Sigmoid colon (tissue), 7 donors: ENCODE measurements around the gene COG4. TPM values are rescaled to one million over a fixed set of nuclear protein-coding genes. Genes with fewer than 3 reads are reported as not detected.

ENCODE experiments used
- DNase-seq: peaks from one replicate; pipeline ENCODE4 v3.0.0-alpha.2; 2019
- H3K27ac ChIP-seq, 4 donors: fragments of 200-600 bp; sonication (generic); one replicate each; pipeline ENCODE4 v1.5.1; 2016 to 2019; ENCODE audit warnings: mild to moderate bottlenecking in 1 of 4
- H3K27me3 ChIP-seq, 3 donors: fragments of 200-600 bp; sonication (generic); one replicate each; pipeline ENCODE4 v1.5.1; 2019; ENCODE audit warnings: mild to moderate bottlenecking in 1 of 3
- H3K36me3 ChIP-seq, 4 donors: fragments of 200-600 bp; sonication (generic); one replicate each; pipeline ENCODE4 v1.5.1; 2016 to 2019
- H3K4me1 ChIP-seq, 4 donors: fragments of 200-600 bp; sonication (generic); one replicate each; pipeline ENCODE4 v1.5.1; 2017 to 2019
- H3K4me3 ChIP-seq, 4 donors: fragments of 200-600 bp; sonication (generic); one replicate each; pipeline ENCODE4 v1.5.1; 2017 to 2019; ENCODE audit warnings: mild to moderate bottlenecking in 2 of 4, moderate library complexity in 1 of 4
- H3K9me3 ChIP-seq, 4 donors: fragments of 200-600 bp in 3 of 4; sonication (generic) in 3 of 4; one replicate each; pipeline versions ENCODE4 v1.5.1 to v1.6.1; 2013 to 2019
- EP300 ChIP-seq, 4 donors: sonication (generic); formaldehyde crosslinking; IDR thresholded peaks; one replicate each; pipeline ENCODE4 v1.6.1; 2017; ENCODE audit warnings: antibody characterized with exemption in 4 of 4
- POLR2A ChIP-seq, 2 donors: fragments of 450-650 bp; IDR thresholded peaks; one replicate each; pipeline ENCODE4 v1.6.1; 2016; ENCODE audit warnings: antibody characterized with exemption in 2 of 2, mild to moderate bottlenecking in 2 of 2, moderate library complexity in 2 of 2
- POLR2AphosphoS5 ChIP-seq, 4 donors: sonication (generic); formaldehyde crosslinking; IDR thresholded peaks; one replicate each; pipeline ENCODE4 v1.6.1; 2017; ENCODE audit warnings: antibody characterized with exemption in 4 of 4
- WGBS, 2 donors: extraction: QIAGEN DNeasy Blood & Tissue Kit; methylation state at CpG; one replicate each; pipeline ENCODE4 v1.1.7; 2013; 5-methylcytosine and 5-hydroxymethylcytosine counted together
- intact Hi-C: fragments of 100-400 bp; cut with DNase I; formaldehyde crosslinking; loops from one replicate; pipeline ENCODE4 v1.15.1; 2023
- polyA plus RNA-seq, 3 donors: library from polyadenylated mRNA; stranded (reverse); fragments of 200-250 nt; gene quantifications; one replicate each; pipeline ENCODE4 v1.2.3, GENCODE V29; 2013
- total RNA-seq, 4 donors: library from RNA; depleted of rRNA; stranded (reverse); fragments of >200 nt; gene quantifications; one replicate each; pipeline ENCODE4 v1.1.0, GENCODE V29; 2016
- TF ChIP-seq, protein P1 (sequence below), 4 experiments: fragments of 450-650 bp in 3 of 4; fragments of 200-600 bp in 1 of 4; IDR thresholded peaks; one replicate each; pipeline ENCODE4 v1.5.1; 2016 to 2019; ENCODE audit warnings: antibody characterized with exemption in 4 of 4, mild to moderate bottlenecking in 3 of 4, moderate library complexity in 2 of 4
- donor health status: healthy with polysubstance abuse.
- donor health status: Bipolar disorder and iron deficiency.
- donor health status: healthy.

The COG4 gene
- total and polyA plus RNA-seq, 7 donors, result 25.2 to 51.0 (median 32.7) TPM

DNA sequence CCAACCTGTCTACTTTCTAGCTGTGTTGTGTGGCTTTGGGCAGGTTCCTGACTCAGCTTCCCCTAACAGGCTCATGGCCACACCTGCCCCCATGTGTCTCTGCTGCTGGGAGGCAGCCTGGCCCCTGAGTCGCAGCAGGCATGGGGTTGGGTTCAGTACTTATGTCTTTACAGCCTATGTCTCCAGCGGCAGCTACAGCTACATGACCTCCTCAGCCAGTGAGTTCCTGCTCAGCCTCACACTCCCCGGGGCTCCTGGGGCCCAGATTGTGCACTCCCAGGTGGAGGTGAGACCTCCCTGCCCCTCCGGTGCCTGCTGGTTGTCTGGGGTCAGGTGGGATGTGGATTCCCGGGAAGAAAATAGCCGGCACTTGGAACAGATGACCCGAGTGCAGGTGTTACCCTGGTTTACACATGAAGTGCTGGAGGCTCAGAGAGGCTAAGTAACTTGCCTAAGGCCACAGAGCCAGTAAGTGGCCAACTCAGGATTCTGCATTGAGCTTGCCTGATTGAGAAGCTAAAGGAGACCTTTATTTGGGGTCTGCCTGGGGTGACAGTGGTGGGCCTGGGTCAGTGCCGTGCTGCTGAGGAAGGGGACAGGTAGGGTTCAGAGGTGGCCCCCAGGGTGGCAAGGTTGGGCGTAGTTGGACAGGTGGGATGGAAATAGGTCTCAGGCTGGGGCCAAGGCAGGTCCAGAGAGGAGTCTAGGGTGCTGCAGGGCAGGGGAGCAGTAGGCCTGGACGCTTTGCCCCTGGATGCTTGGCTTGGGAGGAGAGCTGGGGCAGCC is 53.0 kb downstream of the COG4 start:
- no peak for DNase-seq
- Histone ChIP-seq H3K4me3 (no peak overlapping the region), H3K36me3 (peaks cover 16 to 61% (median 20%) of the 10 kb centered on the region in 4 donors), H3K9me3 (no peaks in the 10 kb centered on the region), H3K4me1 (no peaks in the 10 kb centered on the region), H3K27ac (no peak overlapping the region), H3K27me3 (no peaks in the 10 kb centered on the region)
- intact Hi-C loops, result no loop called here
- 94% methylated on average over 10 of the region's 10 CpGs for WGBS, 2 donors
- TF ChIP-seq, protein P1, sequence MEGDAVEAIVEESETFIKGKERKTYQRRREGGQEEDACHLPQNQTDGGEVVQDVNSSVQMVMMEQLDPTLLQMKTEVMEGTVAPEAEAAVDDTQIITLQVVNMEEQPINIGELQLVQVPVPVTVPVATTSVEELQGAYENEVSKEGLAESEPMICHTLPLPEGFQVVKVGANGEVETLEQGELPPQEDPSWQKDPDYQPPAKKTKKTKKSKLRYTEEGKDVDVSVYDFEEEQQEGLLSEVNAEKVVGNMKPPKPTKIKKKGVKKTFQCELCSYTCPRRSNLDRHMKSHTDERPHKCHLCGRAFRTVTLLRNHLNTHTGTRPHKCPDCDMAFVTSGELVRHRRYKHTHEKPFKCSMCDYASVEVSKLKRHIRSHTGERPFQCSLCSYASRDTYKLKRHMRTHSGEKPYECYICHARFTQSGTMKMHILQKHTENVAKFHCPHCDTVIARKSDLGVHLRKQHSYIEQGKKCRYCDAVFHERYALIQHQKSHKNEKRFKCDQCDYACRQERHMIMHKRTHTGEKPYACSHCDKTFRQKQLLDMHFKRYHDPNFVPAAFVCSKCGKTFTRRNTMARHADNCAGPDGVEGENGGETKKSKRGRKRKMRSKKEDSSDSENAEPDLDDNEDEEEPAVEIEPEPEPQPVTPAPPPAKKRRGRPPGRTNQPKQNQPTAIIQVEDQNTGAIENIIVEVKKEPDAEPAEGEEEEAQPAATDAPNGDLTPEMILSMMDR (IDR thresholded peaks at IDR 0.05), result no peak
- TF ChIP-seq POLR2AphosphoS5 (IDR thresholded peaks at IDR 0.05) (no peak), EP300 (IDR thresholded peaks at IDR 0.05) (no peak), POLR2A (IDR thresholded peaks at IDR 0.05) (no peak)

DNA sequence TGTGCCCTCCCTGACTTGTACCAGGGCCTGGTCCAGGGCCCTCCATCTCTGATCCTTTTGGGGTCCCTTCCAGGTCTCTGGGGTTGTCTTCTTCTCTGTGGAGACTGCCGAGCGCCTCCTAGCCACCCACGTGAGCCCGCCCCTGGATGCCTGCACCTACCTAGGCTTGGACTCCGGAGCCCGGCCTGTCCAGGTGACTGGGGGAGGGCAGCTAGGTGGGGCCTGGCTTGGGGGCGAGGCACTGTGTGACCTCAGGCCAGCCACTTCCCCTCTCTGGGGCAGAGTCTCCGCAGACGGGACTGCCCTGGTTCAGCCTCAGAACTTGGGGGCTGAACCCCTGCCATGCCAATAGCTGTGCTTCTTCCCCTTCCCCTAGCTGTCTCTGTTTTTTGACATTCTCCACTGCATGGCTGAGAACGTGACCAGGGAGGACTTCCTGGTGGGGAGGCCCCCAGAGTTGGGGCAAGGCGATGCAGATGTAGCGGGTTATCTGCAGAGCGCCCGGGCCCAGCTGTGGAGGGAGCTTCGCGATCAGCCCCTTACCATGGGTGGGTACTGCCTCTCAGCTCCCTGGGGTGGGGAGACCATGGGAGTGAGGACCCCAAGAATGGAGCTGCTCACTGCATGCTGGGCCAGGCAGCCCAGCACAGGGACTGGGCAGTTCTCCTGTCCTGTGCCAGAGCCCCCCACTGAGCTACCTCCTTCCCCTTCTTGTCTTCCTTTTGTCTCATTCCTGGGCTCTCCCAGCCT is 54.4 kb downstream of the COG4 start:
- H3K9me3 ChIP-seq, result no peaks in the 10 kb centered on the region
- H3K4me3 ChIP-seq, result no peak overlapping the region
- no peaks in the 10 kb centered on the region for H3K4me1 ChIP-seq
- no peak overlapping the region for H3K27ac ChIP-seq
- no peak for TF ChIP-seq POLR2AphosphoS5 (IDR thresholded peaks at IDR 0.05)
- H3K27me3 ChIP-seq, result no peaks in the 10 kb centered on the region
- 90 to 94% methylated on average over 16 of the region's 16 CpGs for WGBS, 2 donors
- intact Hi-C loops, result no loop called here
- peaks cover 8 to 58% (median 17%) of the 10 kb centered on the region in 4 donors for H3K36me3 ChIP-seq
- DNase-seq, result no peak

DNA sequence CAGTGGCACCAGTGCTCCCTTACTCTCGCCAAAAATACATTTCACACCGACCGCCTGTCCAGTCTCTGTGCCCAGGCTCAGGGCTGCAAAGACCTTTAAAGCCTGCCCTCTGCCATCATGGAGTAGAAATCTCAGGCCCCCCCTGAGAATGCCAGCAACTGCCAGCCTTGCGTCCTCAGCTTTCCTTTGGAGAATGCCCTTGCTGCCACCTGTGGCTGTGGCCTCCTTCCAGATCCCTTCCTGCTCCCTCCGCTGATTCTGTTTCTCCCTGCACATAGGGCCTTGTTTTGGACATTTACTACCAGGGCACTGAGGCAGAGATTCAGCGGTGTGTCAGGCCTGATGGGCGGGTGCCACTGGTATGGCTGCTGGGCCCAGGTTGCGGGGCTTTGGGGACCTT is 55.7 kb downstream of the COG4 start:
- TF ChIP-seq, protein P1 (IDR thresholded peaks at IDR 0.05), result no peak
- no peak for TF ChIP-seq EP300 (IDR thresholded peaks at IDR 0.05)
- DNase-seq, result no peak
- no peaks in the 10 kb centered on the region for H3K9me3 ChIP-seq
- no peaks in the 10 kb centered on the region for H3K27me3 ChIP-seq
- peaks cover 11 to 56% (median 17%) of the 10 kb centered on the region in 4 donors for H3K36me3 ChIP-seq
- H3K4me3 ChIP-seq, result no peak overlapping the region
- intact Hi-C loops, result no loop called here
- 94 to 95% methylated on average over 8 of the region's 8 CpGs for WGBS, 2 donors
- H3K27ac ChIP-seq, result no peak overlapping the region
- H3K4me1 ChIP-seq, result no peaks in the 10 kb centered on the region

DNA sequence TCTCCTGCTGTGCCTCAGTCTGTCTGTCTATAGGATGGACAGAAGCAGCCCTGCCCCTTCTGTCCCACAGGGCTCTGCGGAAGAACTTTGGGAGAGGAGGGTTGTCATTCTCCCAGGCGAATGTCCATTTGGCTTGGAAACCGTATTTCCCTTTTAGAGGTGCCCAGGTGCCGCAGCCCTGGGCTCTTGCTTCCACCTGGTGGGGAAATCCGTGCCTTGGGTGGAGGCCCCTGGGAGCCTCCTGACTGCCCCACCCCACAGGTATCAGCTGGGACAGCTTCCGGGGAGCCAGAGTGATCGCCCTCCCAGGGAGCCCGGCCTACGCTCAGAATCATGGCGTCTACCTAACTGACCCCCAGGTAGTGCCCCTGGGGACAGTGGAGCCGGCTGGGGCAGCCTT is 56.2 kb downstream of the COG4 start:
- Histone ChIP-seq H3K27ac (no peak overlapping the region), H3K36me3 (peaks cover 11 to 52% (median 17%) of the 10 kb centered on the region in 4 donors), H3K9me3 (no peaks in the 10 kb centered on the region), H3K27me3 (no peaks in the 10 kb centered on the region), H3K4me3 (no peak overlapping the region), H3K4me1 (no peaks in the 10 kb centered on the region)
- TF ChIP-seq EP300 (IDR thresholded peaks at IDR 0.05), result no peak
- no peak for TF ChIP-seq POLR2AphosphoS5 (IDR thresholded peaks at IDR 0.05)
- TF ChIP-seq, protein P1 (IDR thresholded peaks at IDR 0.05), result no peak
- no peak for TF ChIP-seq POLR2A (IDR thresholded peaks at IDR 0.05)
- intact Hi-C loops, result no loop called here
- no peak for DNase-seq
- 79 to 91% methylated on average over 11 of the region's 11 CpGs for WGBS, 2 donors

DNA sequence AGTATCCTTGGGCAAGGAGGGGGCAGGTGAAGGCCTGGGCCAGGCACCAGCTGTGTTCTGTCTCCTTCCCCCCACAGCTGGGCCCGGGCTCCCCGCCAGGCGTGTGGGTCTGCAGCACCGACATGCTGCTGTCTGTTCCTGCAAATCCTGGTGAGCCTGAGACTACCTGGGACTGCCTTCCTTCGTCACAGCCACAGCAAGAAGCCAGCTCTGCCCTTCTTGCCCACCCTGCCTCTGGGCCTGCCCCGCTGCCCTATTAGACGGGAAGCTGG is 56.6 kb downstream of the COG4 start:
- WGBS, 2 donors, result 86 to 92% methylated on average over 7 of the region's 7 CpGs
- Histone ChIP-seq H3K27me3 (no peaks in the 10 kb centered on the region), H3K27ac (no peak overlapping the region), H3K9me3 (no peaks in the 10 kb centered on the region), H3K4me1 (no peaks in the 10 kb centered on the region), H3K4me3 (no peak overlapping the region), H3K36me3 (peaks cover 11 to 50% (median 17%) of the 10 kb centered on the region in 4 donors)
- intact Hi-C loops, result no loop called here
- no peak for TF ChIP-seq POLR2AphosphoS5 (IDR thresholded peaks at IDR 0.05)
- TF ChIP-seq POLR2A (IDR thresholded peaks at IDR 0.05), result no peak
- no peak for TF ChIP-seq EP300 (IDR thresholded peaks at IDR 0.05)
- TF ChIP-seq, protein P1 (IDR thresholded peaks at IDR 0.05), result no peak
- DNase-seq, result no peak
